ACC112 (cell line): ENCODE measurements around the gene GLIS2.

Experiments used
- H2AFZ ChIP-seq: fragments of 200-600 bp; sonication (generic); one replicate; pipeline ENCODE4 v1.6.0; 2017; ENCODE audit warnings: antibody characterized with exemption, low read length; ENCODE audit not compliant: unreplicated experiment
- H3K27ac ChIP-seq: fragments of 200-600 bp; sonication (generic); 2 replicates; pipeline ENCODE4 v1.5.1; 2014; ENCODE audit warnings: low read depth, mild to moderate bottlenecking, antibody characterized with exemption, low read length, moderate library complexity
- H3K27me3 ChIP-seq: fragments of 200-600 bp; sonication (generic); 2 replicates; pipeline ENCODE4 v1.6.1; 2014; ENCODE audit warnings: mild to moderate bottlenecking, antibody characterized with exemption, low read length, moderate library complexity, mixed read lengths; ENCODE audit not compliant: insufficient read depth
- H3K36me3 ChIP-seq: fragments of 200-600 bp; sonication (generic); 2 replicates; pipeline ENCODE4 v1.6.1; 2016; ENCODE audit warnings: mild to moderate bottlenecking, antibody characterized with exemption, low read length, moderate library complexity, mixed read lengths; ENCODE audit not compliant: insufficient read depth
- H3K4me1 ChIP-seq: fragments of 200-600 bp; sonication (generic); one replicate; pipeline ENCODE4 v1.6.1; 2016; ENCODE audit warnings: low read length, mixed read lengths; ENCODE audit not compliant: insufficient read depth, unreplicated experiment, control insufficient read depth
- H3K4me3 ChIP-seq: fragments of 200-600 bp; sonication (generic); 2 replicates; pipeline ENCODE4 v1.5.1; 2014; ENCODE audit warnings: mild to moderate bottlenecking, low read depth, low read length
- H3K79me2 ChIP-seq: fragments of 200-600 bp; sonication (generic); one replicate; pipeline ENCODE4 v1.6.0; 2016; ENCODE audit warnings: low read length; ENCODE audit not compliant: control insufficient read depth, unreplicated experiment, insufficient read depth

GLIS2 gene

GRCh38 chr16:4313563-4314531 lies 2.0 kb upstream of the GLIS2 start:
- H3K79me2 ChIP-seq = peaks cover 24% of the 10 kb centered on the region
- no peak overlapping the region for H2AFZ ChIP-seq
- no peaks in the 10 kb centered on the region for H3K36me3 ChIP-seq
- H3K4me1 ChIP-seq = peaks cover 18% of the 10 kb centered on the region
- peak overlapping the region; percentile 82 for H3K4me3 ChIP-seq
- H3K27me3 ChIP-seq = no peaks in the 10 kb centered on the region
- H3K27ac ChIP-seq = no peak overlapping the region

DNA sequence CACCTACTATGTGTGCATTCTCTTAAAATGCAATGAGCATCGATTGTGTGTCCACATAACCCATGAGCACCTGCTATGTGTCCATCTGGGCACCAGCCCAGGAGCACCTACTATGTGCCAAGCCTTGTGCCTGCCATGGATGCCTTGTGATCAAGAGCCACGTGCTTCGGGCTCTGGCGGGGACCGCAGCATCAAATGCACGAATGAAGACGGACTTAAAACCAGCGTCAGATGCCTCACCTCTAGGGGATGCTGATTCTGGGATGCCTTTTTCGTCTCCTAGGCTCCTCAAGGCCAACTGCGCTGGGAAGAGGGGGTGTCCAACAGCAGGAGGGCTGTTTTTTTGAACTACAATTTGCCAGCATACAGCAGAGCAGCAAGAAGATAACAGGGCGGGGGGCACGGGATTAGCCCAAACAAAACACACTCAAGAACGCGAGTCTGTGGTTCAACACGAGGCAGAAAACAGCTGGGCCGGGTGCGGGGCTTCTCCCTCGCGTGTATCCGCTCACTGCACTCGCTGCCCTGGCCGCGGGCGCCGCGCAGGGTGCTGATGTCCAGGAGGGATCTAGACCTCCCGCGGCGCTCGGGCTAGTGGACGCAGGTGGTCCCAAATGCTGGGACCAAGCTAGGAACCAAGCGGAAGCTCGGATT lies 1.2 kb upstream of the GLIS2 start:
- no peaks in the 10 kb centered on the region for H3K36me3 ChIP-seq
- H3K27me3 ChIP-seq = no peaks in the 10 kb centered on the region
- H3K27ac ChIP-seq = peak overlapping the region; percentile 73
- peaks cover 32% of the 10 kb centered on the region for H3K79me2 ChIP-seq
- H3K4me1 ChIP-seq = peaks cover 26% of the 10 kb centered on the region
- H2AFZ ChIP-seq = peak overlapping the region; percentile 70
- H3K4me3 ChIP-seq = peak overlapping the region; percentile 82

GRCh38 chr16:4316108-4316863 lies 419 bp downstream of the GLIS2 start:
- Histone ChIP-seq H2AFZ (no peak overlapping the region), H3K36me3 (no peaks in the 10 kb centered on the region), H3K4me3 (peak overlapping the region; percentile 85), H3K79me2 (peaks cover 49% of the 10 kb centered on the region), H3K27me3 (no peaks in the 10 kb centered on the region), H3K4me1 (peaks cover 42% of the 10 kb centered on the region), H3K27ac (peak overlapping the region; percentile 7; the same call in 1 of the 2 replicates)

DNA sequence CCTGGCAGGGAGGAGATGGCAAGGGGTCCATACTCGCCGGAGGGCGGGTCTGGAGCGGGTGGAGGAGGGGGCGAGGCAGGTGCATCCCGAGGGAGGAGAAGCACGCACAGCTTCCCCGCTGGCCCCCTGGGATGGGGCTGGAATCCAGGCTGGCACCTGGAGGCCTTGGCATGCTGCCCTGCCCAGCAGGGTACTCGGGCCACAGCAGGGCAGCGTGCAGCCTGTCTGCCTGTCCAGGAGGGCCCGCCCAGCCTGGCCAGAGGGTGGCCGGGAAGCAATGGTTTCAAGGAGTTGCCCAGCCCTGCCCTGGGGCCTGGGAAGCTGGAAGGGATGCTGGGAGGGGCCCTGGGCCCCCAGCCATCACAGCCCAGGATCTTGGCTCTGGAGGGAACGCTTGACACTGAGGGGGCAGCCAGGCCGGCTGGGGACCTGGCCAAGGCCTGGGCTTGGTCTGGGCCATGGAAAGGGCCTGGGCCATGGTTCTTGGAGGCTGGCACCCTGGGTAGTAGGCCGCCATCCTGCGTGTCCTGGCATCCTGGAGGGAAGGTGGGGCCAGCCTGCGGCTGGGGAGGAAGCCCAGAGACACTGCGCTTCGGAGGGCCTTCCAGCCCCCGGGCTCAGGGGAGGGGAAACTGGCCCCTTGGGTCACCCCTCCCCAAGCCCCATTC lies 1.1 kb downstream of the GLIS2 start:
- H3K27ac ChIP-seq = peak overlapping the region; percentile 26
- H3K4me3 ChIP-seq = peak overlapping the region; percentile 85
- no peaks in the 10 kb centered on the region for H3K27me3 ChIP-seq
- peaks cover 43% of the 10 kb centered on the region for H3K4me1 ChIP-seq
- H2AFZ ChIP-seq = no peak overlapping the region
- H3K36me3 ChIP-seq = no peaks in the 10 kb centered on the region
- H3K79me2 ChIP-seq = peaks cover 56% of the 10 kb centered on the region

DNA sequence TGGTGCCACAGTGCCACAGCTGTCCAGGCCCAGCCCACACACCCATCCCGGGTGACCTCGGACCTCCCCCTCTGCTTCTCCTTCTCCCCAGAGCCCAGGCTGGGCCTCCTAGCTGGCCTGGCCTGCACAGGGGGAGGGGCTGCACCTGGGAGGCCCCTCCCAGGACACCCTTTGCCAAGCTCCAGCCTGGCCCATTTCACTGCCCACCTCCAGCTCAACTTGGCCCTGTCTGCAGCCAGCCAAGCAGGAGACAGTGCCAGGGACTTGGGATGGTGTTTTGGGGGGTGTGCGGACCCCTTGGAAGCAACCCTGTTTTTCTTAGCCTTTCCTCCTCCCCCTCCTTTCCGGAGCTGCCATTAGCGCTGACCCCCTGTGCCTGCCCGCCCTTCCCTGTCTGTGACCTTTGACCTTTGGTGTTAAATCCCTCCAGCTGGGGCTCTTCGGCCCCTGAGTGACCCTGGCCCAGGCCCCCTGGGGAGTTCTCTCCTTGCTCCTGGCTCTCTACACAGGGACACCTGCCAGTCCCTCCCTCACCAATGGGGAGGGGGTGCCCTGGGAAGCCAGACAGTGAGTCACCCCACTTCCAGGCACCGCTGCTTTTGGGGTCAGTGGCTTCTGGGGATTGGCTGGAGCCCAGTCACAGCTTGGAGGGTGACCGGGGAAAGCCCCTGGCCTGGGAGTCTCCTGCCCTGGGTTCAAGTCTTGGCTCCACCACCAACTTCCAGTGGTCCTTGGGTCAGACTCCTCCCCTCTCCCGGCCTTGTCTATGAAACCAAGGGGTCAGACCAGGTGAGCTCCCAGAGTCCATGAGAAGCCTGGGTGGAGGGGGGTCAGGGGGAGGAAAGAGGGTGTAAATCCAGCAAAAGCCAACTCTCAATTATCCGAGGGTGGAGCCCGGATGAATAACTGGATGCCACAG lies 1.9 kb downstream of the GLIS2 start:
- H3K79me2 ChIP-seq = peaks cover 64% of the 10 kb centered on the region

GRCh38 chr16:4318451-4318910 lies 2.6 kb downstream of the GLIS2 start:
- Histone ChIP-seq H3K27ac (peak overlapping the region; percentile 26; the same call in 1 of the 2 replicates), H3K27me3 (no peaks in the 10 kb centered on the region), H2AFZ (no peak overlapping the region), H3K4me1 (peaks cover 46% of the 10 kb centered on the region), H3K79me2 (peaks cover 67% of the 10 kb centered on the region), H3K36me3 (no peaks in the 10 kb centered on the region), H3K4me3 (peak overlapping the region; percentile 85)

More for the DNA sequence above, 1.9 kb downstream of the GLIS2 start:
- Histone ChIP-seq H3K36me3 (no peaks in the 10 kb centered on the region), H3K27ac (peak overlapping the region; percentile 26; the same call in 1 of the 2 replicates), H2AFZ (no peak overlapping the region), H3K4me1 (peaks cover 43% of the 10 kb centered on the region), H3K27me3 (no peaks in the 10 kb centered on the region), H3K4me3 (peak overlapping the region; percentile 85)

- Histone ChIP-seq H3K27ac (no peak overlapping the region), H3K4me3 (no peak overlapping the region; the same call in 1 of the 2 replicates), H3K27me3 (no peaks in the 10 kb centered on the region), H3K36me3 (no peaks in the 10 kb centered on the region), H3K4me1 (peaks cover 50% of the 10 kb centered on the region), H2AFZ (no peak overlapping the region), H3K79me2 (peaks cover 71% of the 10 kb centered on the region)
These were observed 3.1 kb downstream of the GLIS2 start for GRCh38 chr16:4318967-4319366.

DNA sequence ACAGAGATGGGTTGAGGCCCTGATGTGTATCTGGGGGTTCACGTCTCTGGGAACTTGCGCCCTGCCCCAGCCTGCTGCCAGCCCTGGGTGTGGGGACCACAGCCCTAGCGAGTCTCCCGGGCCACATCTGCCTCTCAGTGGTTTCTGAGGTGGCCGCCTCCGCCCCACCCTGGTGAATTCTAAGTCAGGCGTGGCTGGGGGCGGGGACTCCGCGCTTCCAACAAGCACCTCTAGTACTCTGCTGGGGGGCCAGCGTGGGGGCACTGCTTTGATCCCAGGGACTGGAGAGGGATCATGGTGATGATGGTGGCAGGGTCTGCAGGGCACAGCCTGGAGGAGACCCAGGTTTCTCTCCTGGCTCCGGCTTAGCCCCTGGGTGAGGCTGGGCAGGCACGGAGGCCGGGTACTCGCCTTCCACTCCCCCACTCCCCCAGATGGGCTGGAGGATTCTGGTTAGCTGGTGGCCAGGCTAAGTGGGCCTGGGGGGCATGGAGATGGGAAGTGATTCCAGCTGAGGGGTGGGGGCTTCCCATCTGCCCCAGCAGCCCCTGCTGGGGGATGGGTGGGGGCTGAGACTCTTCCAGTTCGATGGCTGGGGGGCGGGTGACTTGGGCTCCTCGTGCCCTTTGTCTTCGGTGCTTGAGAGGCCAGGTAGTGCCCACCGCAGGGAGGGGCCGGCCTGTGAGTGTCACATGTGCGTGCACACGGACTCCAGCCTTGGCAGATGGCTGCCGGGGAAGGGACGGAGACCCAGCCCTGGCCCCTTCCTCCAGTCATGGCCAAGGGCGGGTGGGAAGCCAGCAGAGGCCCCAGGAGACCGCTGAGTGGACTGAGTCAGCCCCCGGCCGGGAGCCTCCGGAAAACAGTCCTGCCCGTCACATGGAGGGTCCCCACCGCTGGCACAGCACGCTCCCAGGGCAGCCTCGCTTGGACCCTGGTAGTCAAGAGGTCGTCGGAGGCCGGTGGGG lies 3.9 kb downstream of the GLIS2 start:
- Histone ChIP-seq H2AFZ (no peak overlapping the region), H3K27ac (no peak overlapping the region), H3K4me3 (peak overlapping the region; percentile 63), H3K36me3 (no peaks in the 10 kb centered on the region), H3K27me3 (no peaks in the 10 kb centered on the region), H3K4me1 (peaks cover 57% of the 10 kb centered on the region), H3K79me2 (peaks cover 78% of the 10 kb centered on the region)
